RWPE2 (cell line): Measurements from ENCODE around the gene CYP1A2.

Experiments
- ATAC-seq: fragments of 200-7000 bp; cut with Tn5 transposase; 3 replicates; pipeline ENCODE4 v1.9.1; 2021; ENCODE audit warnings: low read depth
- DNase-seq: peaks from one replicate; pipeline ENCODE4 v3.0.0-alpha.2; 2020; ENCODE audit warnings: low spot score
- H3K27ac ChIP-seq: fragments of 450-650 bp; 2 replicates; pipeline ENCODE4 v1.5.1; 2017; ENCODE audit warnings: mild to moderate bottlenecking; ENCODE audit not compliant: poor library complexity, severe bottlenecking
- H3K27me3 ChIP-seq: fragments of 250-450 bp; sonication (Bioruptor Pico); 2 replicates; pipeline ENCODE4 v1.5.1; 2021; ENCODE audit warnings: mild to moderate bottlenecking, moderate library complexity; ENCODE audit not compliant: insufficient read depth, poor library complexity, severe bottlenecking
- H3K36me3 ChIP-seq: fragments of 250-450 bp; sonication (Bioruptor Pico); 2 replicates; pipeline ENCODE4 v1.5.1; 2020; ENCODE audit warnings: low read depth, mild to moderate bottlenecking, moderate library complexity
- H3K4me1 ChIP-seq: fragments of 250-450 bp; sonication (Bioruptor Pico); 2 replicates; pipeline ENCODE4 v1.5.1; 2021; ENCODE audit warnings: mild to moderate bottlenecking, moderate library complexity; ENCODE audit not compliant: insufficient read depth, poor library complexity, severe bottlenecking
- H3K4me3 ChIP-seq: fragments of 250-450 bp; sonication (Bioruptor Pico); 2 replicates; pipeline ENCODE4 v1.5.1; 2021; ENCODE audit warnings: mild to moderate bottlenecking, moderate library complexity; ENCODE audit not compliant: severe bottlenecking
- H3K9me3 ChIP-seq: fragments of 250-450 bp; sonication (Bioruptor Pico); 2 replicates; pipeline ENCODE4 v1.5.1; 2021; ENCODE audit warnings: mild to moderate bottlenecking, moderate library complexity; ENCODE audit not compliant: severe bottlenecking
- TF ChIP-seq, protein P1 (sequence below): fragments of 450-650 bp; IDR thresholded peaks from one replicate; pipeline ENCODE4 v1.5.1; 2017; ENCODE audit warnings: mild to moderate bottlenecking, moderate library complexity; ENCODE audit not compliant: poor library complexity, severe bottlenecking

The CYP1A2 gene

DNA sequence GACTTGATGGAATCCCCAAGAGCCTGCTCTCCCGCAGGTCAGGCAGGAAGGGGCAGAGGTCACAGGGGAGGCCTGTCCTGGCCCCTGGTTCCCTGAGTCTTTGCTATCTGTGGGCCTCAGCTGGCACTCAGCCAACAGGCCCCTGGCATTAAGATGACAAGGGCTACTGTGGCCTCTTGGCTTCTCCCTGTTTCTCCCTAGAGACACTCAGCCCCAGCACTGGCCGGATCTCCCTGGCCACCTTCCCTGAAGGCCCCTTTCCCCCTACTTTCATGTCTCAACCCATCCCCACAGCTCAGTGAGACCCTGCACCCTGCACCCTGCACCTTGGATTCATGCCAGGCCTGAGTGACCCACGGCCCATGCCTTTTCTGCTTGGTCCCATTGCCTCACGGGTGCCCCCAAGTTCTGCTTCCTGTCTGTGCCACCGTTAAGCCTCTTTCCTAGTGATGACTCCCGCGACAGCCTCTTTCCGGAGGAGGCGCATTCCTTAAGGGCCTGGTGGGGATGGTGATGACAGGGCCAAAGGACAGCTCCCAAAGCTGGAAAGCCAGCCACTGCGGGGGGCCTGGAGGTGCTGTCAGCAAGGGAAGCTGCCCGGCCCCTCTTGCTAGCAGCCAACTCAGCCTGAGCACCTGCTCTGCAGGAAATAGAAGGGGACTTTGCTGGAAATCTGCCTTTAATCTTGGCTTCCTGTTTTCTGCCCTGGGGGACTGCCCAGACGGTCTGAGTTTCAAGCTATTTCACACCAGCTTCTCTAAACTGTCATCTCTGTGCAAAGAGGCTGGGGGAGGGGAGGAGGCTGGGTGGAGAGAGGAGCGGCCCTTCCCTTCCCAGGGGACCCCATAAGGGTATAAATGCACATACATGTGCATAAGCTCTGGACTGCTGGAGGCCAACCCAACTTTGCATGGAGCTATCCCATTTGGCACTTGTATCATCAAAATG, 28.4 kb downstream of the CYP1A2 start:
- H3K4me1 ChIP-seq = peaks cover 9% of the 10 kb centered on the region
- no peak for ATAC-seq
- no peak overlapping the region for H3K4me3 ChIP-seq
- H3K9me3 ChIP-seq = no peaks in the 10 kb centered on the region
- peak; percentile 66 for DNase-seq
- no peaks in the 10 kb centered on the region for H3K36me3 ChIP-seq
- TF ChIP-seq, protein P1, sequence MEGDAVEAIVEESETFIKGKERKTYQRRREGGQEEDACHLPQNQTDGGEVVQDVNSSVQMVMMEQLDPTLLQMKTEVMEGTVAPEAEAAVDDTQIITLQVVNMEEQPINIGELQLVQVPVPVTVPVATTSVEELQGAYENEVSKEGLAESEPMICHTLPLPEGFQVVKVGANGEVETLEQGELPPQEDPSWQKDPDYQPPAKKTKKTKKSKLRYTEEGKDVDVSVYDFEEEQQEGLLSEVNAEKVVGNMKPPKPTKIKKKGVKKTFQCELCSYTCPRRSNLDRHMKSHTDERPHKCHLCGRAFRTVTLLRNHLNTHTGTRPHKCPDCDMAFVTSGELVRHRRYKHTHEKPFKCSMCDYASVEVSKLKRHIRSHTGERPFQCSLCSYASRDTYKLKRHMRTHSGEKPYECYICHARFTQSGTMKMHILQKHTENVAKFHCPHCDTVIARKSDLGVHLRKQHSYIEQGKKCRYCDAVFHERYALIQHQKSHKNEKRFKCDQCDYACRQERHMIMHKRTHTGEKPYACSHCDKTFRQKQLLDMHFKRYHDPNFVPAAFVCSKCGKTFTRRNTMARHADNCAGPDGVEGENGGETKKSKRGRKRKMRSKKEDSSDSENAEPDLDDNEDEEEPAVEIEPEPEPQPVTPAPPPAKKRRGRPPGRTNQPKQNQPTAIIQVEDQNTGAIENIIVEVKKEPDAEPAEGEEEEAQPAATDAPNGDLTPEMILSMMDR = no peak
- H3K27ac ChIP-seq = no peak overlapping the region
- H3K27me3 ChIP-seq = no peaks in the 10 kb centered on the region

DNA sequence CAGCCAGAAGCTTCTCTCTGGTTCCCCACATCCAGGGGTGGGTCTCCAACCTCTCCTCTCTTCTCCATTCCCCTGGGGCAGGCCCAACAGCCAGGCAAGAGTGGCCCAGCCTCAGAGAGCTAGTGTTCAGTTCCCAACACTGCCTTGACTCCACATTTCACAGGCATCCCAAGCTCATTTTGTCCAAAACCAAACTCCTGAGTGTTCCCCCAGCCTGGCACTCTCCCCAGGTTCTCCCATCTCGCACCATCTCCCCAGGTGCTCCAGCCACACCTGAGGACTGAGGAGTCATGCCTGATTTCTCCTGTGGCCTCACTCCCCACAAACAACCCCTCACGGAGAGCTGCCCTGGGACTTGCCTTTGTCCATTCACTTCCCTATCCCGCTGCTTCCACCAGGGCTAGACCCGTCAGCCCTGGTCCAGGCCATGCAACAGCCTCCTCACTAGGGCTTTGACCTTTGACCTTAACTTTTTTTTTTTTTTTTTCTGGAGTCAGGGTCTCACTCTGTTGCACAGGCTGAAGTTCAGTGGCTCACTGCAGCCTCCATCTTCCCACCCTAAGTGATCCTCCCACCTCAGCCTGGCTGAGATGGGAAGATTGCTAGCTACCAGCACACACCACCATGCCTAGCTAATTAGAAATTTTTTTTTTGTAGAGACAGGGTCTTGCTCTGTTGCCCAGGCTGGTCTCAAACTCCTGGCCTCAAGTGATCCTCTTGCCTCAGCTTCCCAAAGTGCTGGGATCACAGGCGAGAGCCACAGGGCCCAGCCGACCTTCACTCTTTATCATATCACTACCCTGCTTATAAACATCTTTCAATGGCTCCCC, 29.3 kb downstream of the CYP1A2 start:
- Histone ChIP-seq H3K4me1 (peaks cover 9% of the 10 kb centered on the region), H3K4me3 (no peak overlapping the region), H3K27me3 (no peaks in the 10 kb centered on the region), H3K36me3 (no peaks in the 10 kb centered on the region), H3K9me3 (no peaks in the 10 kb centered on the region), H3K27ac (no peak overlapping the region)
- TF ChIP-seq, protein P1 = no peak
- ATAC-seq = no peak
- DNase-seq = no peak

DNA sequence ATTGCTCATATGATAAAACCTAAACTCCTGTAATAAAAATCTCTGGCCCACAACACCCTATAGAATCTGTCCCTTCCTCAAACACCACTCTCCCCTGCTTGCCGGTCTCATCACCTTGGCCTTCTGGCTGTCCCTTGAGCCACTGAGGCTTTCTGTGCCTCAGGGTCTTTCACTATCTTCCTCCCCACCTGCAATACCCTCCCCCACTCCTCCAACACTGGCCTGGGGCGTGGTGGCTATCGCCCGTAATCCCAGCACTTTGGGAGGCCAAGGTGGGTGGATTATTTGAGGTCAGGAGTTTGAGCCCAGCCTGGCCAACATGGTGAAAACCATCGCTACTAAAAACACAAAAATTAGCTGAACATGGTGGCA, 29.9 kb downstream of the CYP1A2 start:
- DNase-seq (no peak), ATAC-seq (no peak)
- TF ChIP-seq, protein P1 = no peak
- no peaks in the 10 kb centered on the region for H3K27me3 ChIP-seq
- peaks cover 14% of the 10 kb centered on the region for H3K4me1 ChIP-seq
- H3K9me3 ChIP-seq = no peaks in the 10 kb centered on the region
- H3K4me3 ChIP-seq = no peak overlapping the region
- H3K36me3 ChIP-seq = no peaks in the 10 kb centered on the region
- no peak overlapping the region for H3K27ac ChIP-seq

DNA sequence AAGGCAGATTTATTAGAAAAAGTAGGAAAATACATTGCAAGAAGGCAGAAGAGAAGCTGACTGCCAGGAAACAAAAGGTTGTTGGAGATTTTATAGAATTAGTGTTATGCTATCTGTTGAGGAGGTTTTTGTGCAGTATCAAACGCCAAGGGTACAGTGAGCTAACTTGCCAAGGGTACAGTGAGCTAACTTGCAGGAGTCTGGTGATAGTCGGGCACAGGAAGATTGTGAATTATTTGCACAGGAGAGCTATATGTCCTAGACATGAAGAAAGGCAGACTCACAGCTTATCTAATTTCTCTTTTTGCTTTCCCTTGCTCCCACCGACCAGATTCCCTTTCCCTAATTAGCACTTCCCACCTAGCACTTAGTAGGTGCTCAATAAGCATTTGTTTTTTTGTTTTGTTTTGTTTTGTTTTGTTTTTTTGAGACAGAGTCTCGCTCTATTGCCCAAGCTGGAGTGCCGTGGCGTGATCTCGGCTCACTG, 30.6 kb downstream of the CYP1A2 start:
- H3K27me3 ChIP-seq = no peaks in the 10 kb centered on the region
- H3K36me3 ChIP-seq = peaks cover under 1% of the 10 kb centered on the region
- H3K4me1 ChIP-seq = peaks cover 21% of the 10 kb centered on the region
- TF ChIP-seq, protein P1 = no peak
- ATAC-seq (no peak), DNase-seq (no peak)
- no peak overlapping the region for H3K4me3 ChIP-seq
- H3K27ac ChIP-seq = no peak overlapping the region
- H3K9me3 ChIP-seq = no peaks in the 10 kb centered on the region
